Body of pancreas (tissue), 4 donors: Measurements from ENCODE around the gene GUSB. TPM values are rescaled to one million over a fixed set of nuclear protein-coding genes. Genes with fewer than 3 reads are reported as not detected.

Experiments used
- ATAC-seq: fragments of 150-250 bp; one replicate; pipeline ENCODE4 v1.9.1; 2016
- DNase-seq, 4 donors: peaks; one replicate each; pipeline ENCODE4 v3.0.0-alpha.2; 2019
- H3K27ac ChIP-seq, 4 donors: fragments of 200-600 bp; sonication (generic); 1 replicate in 3 of 4; 2 replicates in 1 of 4; pipeline versions ENCODE4 v1.5.1 to v1.6.1; 2016 to 2019; ENCODE audit warnings: mild to moderate bottlenecking in 1 of 4, mixed read lengths in 1 of 4, moderate library complexity in 1 of 4
- H3K27me3 ChIP-seq, 2 donors: fragments of 200-600 bp; sonication (generic); one replicate each; pipeline ENCODE4 v1.6.0; 2016; ENCODE audit warnings: mild to moderate bottlenecking in 1 of 2
- H3K36me3 ChIP-seq, 2 donors: fragments of 200-600 bp; sonication (generic); replicated peaks in 1 of 2; 2 replicates each; pipeline ENCODE4 v1.5.1; 2016; ENCODE audit warnings: low read depth in 2 of 2; ENCODE audit not compliant: insufficient read depth in 1 of 2
- H3K4me1 ChIP-seq: fragments of 200-600 bp; sonication (generic); one replicate; pipeline ENCODE4 v1.6.0; 2016
- H3K4me3 ChIP-seq, 2 donors: fragments of 200-600 bp; sonication (generic); 1 replicate in 1 of 2; 2 replicates in 1 of 2; pipeline ENCODE4 v1.5.1; 2016 to 2019
- H3K9me3 ChIP-seq, 3 donors: fragments of 200-600 bp; sonication (generic); 1 replicate in 2 of 3; 2 replicates in 1 of 3; pipeline ENCODE4 v1.5.1; 2016
- CTCF ChIP-seq, 7 experiments: fragments of 450-650 bp in 4 of 7; fragments of 200-600 bp in 3 of 7; sonication (generic) in 3 of 7; IDR thresholded peaks; one replicate each; pipeline ENCODE4 v1.5.1; 2016 to 2019; ENCODE audit warnings: antibody characterized with exemption in 7 of 7
- POLR2A ChIP-seq, 3 donors: fragments of 450-650 bp; IDR thresholded peaks; one replicate each; pipeline ENCODE4 v1.6.1; 2016; ENCODE audit warnings: antibody characterized with exemption in 3 of 3, mild to moderate bottlenecking in 2 of 3
- WGBS, 2 donors: methylation state at CpG; one replicate each; pipeline ENCODE4 v1.1.5; 2017; 5-methylcytosine and 5-hydroxymethylcytosine counted together
- intact Hi-C: fragments of 100-400 bp; cut with DNase I; formaldehyde crosslinking; loops from one replicate; pipeline ENCODE4 v1.15.1; 2023
- total RNA-seq, 2 donors: library from RNA; depleted of rRNA; stranded (reverse); fragments of >200 nt; gene quantifications; one replicate each; pipeline ENCODE4 v1.1.0, GENCODE V29; 2016

The GUSB gene
- total RNA-seq, 2 donors from 2014 or later = 27.0 to 50.8 TPM

- intact Hi-C loops = no loop called here
- Histone ChIP-seq H3K27me3 (no peaks in the 10 kb centered on the region), H3K36me3 (peaks cover 0 to 27% of the 10 kb centered on the region in 2 donors), H3K9me3 (no peaks in the 10 kb centered on the region), H3K4me3 (no peak overlapping the region), H3K27ac (no peak overlapping the region), H3K4me1 (no peaks in the 10 kb centered on the region)
- 80 to 87% methylated on average over 19 of the region's 19 CpGs for WGBS, 2 donors
- ATAC-seq (no peak), DNase-seq (no peak)
- no peak for TF ChIP-seq CTCF (IDR thresholded peaks at IDR 0.05)
- TF ChIP-seq POLR2A (IDR thresholded peaks at IDR 0.05) = no peak
Measured at GRCh38 chr7:65960351-65961074, 21.5 kb downstream of the GUSB start.

- DNase-seq = no peak
- Histone ChIP-seq H3K27ac (no peak overlapping the region), H3K4me1 (no peaks in the 10 kb centered on the region), H3K4me3 (no peak overlapping the region), H3K9me3 (no peaks in the 10 kb centered on the region), H3K36me3 (peaks cover 0 to 11% of the 10 kb centered on the region in 2 donors), H3K27me3 (no peaks in the 10 kb centered on the region)
- intact Hi-C loops = no loop called here
- no peak for TF ChIP-seq POLR2A (IDR thresholded peaks at IDR 0.05)
- TF ChIP-seq CTCF (IDR thresholded peaks at IDR 0.05) = no peak
- 82 to 90% methylated on average over 4 of the region's 4 CpGs for WGBS, 2 donors
- no peak for ATAC-seq
Measured at GRCh38 chr7:65955718-65956117, 26.3 kb downstream of the GUSB start.

GRCh38 chr7:65953890-65954450, 28.0 kb downstream of the GUSB start:
- Histone ChIP-seq H3K36me3 (peaks cover 0 to 1% of the 10 kb centered on the region in 2 donors), H3K27me3 (no peaks in the 10 kb centered on the region), H3K4me1 (no peaks in the 10 kb centered on the region), H3K4me3 (no peak overlapping the region), H3K27ac (no peak overlapping the region), H3K9me3 (no peaks in the 10 kb centered on the region)
- 89 to 90% methylated on average over 15 of the region's 15 CpGs for WGBS, 2 donors
- DNase-seq (no peak), ATAC-seq (no peak)
- intact Hi-C loops = no loop called here
- TF ChIP-seq POLR2A (IDR thresholded peaks at IDR 0.05) (no peak), CTCF (IDR thresholded peaks at IDR 0.05) (no peak)

GRCh38 chr7:65953001-65953720, 28.9 kb downstream of the GUSB start:
- no peaks in the 10 kb centered on the region for H3K4me1 ChIP-seq
- H3K27me3 ChIP-seq = no peaks in the 10 kb centered on the region
- H3K4me3 ChIP-seq = no peak overlapping the region
- WGBS, 2 donors = 91 to 97% methylated on average over 5 of the region's 5 CpGs
- H3K27ac ChIP-seq = no peak overlapping the region
- no peak for DNase-seq
- no peak for TF ChIP-seq CTCF (IDR thresholded peaks at IDR 0.05)
- TF ChIP-seq POLR2A (IDR thresholded peaks at IDR 0.05) = no peak
- H3K36me3 ChIP-seq = peaks cover 0 to 1% of the 10 kb centered on the region in 2 donors
- no peak for ATAC-seq
- H3K9me3 ChIP-seq = no peaks in the 10 kb centered on the region
- intact Hi-C loops = no loop called here
